ENCODE data around the gene LAMC1. TPM values are rescaled to one million over a fixed set of nuclear protein-coding genes. Genes with fewer than 3 reads are reported as not detected.
"Not testable (repeated sequence)": the region's sequence is repeated elsewhere in the genome, so short reads cannot be mapped to it uniquely, and the experiment has no call there.

Gene LAMC1
- total RNA-seq, 1 donor from 2014 or later, result 337 TPM

DNA sequence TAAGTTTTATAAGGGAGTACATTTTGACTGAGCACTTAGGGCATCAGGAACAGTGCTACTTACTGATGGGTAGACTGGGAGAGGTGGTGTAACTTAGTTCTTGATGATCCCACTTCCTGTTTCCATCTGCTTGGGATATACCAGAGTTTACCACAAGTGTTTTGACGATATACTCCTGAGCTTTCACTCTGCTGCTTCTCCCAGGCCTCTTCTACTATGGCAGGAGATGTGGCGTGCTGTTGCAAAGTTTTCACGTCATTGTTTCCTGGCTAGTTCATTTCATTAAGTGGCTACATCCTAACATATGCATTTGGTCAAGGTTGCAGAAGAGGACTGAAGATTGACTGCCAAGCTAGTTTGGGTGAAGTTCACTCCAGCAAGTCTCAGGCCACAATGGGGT lies 121.5 kb downstream of the LAMC1 start:
- no peak for DNase-seq (ENCODE audit: low read depth in 2 of 2)

DNA sequence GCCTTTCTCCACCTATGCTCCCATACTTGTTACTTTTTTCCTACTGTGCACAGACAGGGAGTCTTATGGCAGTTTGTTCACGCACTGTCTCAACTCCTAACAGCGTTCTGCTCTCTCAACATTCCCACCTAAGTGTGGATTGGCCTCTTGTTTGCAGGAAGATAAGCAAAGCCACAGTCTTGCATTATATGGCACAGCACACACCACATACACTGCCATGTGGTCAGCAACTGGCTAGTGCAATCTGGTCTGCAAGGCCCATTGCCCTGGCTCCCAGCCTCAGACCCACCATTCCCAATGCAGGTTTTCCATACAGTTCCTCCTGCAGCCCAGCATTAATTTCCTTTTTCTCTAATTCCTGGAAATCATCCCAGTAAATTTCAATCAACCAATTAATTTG lies 124.5 kb downstream of the LAMC1 start:
- no peak for DNase-seq (ENCODE audit: low read depth in 2 of 2)

DNA sequence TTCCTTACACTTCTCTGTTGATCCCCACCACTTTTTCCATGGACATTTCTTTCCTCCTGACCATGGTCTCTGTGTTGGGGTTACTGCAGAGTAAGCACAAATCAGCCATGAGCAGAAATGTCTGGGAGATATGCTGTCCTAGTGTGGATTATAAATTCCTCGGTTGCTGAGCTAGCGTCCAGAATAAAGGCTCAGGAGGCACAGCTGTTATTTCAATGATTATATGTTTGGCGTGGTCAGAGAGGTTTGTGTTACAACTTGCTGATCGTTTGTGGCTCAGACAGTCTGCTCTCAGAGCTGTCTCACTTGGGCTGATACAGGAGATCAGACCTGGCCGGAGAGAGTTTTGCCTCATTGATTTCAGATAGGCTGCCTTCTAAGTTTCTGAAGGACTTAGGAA lies 125.4 kb downstream of the LAMC1 start:
- no peak for DNase-seq (ENCODE audit: low read depth in 2 of 2)

DNA sequence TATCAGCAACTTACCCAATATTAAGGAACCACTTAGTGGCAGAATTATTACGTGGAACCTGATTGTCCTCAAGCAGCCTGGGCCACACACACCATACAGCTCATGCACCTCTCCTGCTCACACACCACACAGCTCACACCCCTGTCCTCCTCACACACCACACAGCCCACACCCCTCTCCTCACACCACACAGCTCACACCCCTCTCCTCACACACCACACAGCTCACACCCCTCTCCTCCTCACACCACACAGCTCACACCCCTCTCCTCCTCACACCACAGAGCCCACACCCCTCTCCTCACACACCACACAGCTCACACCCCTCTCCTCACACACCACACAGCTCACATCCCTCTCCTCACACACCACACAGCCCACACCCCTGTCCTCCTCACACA lies 126.1 kb downstream of the LAMC1 start:
- no peak for DNase-seq (ENCODE audit: low read depth in 2 of 2)

DNA sequence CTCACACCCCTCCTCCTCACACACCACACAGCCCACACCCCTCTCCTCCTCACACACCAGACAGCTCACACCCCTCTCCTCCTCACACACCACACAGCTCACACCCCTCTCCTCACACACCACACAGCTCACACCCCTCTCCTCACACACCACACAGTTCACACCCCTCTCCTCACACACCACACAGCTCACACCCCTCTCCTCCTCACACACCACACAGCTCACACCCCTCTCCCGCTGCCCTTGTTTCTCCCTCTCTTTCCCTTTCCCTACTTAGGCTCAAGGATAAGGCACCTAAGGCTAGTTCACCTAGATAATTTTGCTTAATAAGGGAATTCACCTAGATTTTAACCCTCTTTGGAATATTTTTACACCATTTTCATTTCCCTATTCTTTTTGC lies 126.8 kb downstream of the LAMC1 start:
- DNase-seq (ENCODE audit: low read depth in 2 of 2), result not testable (repeated sequence)

DNA sequence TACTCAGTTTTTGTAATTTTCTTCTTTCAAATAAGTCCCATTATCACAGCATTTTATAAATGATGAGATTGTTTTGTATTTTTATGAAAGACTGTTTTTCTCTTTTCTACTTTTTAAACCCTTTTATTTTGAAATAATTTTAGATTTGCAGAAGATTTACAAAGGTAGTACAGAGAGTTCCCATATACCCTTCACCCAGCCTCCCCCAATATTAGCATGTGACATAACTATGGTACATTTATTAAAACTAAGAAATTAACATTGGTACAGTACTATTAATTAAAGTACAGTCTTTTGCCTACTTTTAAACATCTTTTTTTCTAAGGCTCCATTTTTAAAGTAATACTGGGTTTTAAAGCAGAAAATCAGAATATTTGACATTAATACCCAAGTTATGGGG lies 127.2 kb downstream of the LAMC1 start:
- no peak for DNase-seq (ENCODE audit: low read depth in 2 of 2)

DNA sequence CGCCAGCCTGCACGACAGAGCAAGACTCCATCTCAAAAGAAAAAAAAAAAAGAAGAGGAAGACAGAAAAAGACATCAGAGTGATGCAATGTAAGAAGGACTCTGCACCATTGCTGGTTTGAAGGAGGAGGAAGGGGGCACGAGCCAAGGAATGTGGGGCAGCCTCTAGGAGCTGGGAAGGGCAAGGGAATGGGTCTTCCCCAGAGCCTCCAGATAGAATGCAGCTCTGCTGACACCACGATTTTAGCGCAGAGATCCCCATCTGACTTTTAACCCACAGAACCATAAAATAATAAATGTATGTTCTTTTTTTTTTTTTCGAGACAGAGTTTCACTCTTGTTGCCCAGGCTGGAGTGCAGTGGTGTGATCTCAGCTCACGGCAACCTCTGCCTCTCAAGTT lies 129.0 kb downstream of the LAMC1 start:
- DNase-seq (ENCODE audit: low read depth in 2 of 2), result no peak

DNA sequence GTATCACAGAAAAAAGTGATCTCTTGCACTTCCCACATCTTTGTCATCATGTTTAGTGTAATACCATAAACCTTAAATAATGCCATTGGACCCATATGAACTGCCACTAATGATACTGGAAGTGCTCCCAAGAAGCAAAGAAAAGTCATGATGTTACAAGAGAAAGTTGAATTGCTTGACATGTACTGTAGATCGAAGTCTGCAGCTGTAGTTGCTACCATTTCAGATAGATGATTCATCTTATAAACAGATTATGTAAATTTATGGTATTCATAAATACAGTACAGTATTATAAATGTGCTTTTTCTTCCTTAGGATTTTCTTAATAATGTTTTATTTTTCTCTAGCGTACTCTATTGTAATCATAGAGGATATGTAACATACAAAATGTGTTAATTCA lies 132.7 kb downstream of the LAMC1 start:
- no peak for DNase-seq (ENCODE audit: low read depth in 2 of 2)

DNA sequence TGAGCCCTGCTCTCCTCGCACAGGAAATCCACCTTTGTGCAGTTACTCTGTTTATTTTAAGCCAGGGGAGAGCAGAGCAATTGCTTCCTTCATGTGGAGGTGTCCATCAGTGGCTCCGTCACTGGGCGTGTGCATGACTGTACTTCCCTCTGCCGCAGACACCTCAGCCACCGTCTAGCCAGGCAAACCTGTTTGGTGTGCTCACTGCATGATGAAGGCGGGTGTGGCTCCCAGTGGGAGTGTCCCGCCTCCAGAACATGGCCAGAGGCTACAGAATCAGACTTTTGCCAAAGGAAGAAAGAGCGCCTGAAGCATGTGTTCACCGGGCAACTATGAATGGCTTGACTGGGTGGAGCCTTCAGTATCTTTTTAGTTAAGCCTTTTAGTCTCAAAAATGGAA lies 136.7 kb downstream of the LAMC1 start:
- peak in 1 of 2 donors; percentile 56 for DNase-seq (ENCODE audit: low read depth in 2 of 2)

DNA sequence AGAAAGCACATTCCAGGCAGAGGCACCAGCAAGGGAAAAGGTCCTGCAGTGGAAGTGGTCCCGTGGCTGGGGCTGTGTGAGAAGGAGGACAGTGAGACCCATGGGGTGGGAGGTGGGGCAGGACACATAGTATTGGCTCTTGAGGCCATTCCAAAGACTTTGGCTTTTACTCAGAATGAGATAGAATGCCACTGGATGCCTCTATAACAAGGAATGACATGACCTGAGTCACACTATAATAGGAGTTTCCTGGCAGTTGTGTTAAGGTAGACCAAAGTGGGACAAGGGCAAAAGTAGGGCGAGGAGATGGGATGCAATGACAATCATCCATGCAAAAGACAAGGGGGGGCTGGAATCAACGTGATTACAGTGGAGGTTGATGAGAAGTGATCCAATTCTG lies 138.2 kb downstream of the LAMC1 start:
- no peak for DNase-seq (ENCODE audit: low read depth in 2 of 2)

DNA sequence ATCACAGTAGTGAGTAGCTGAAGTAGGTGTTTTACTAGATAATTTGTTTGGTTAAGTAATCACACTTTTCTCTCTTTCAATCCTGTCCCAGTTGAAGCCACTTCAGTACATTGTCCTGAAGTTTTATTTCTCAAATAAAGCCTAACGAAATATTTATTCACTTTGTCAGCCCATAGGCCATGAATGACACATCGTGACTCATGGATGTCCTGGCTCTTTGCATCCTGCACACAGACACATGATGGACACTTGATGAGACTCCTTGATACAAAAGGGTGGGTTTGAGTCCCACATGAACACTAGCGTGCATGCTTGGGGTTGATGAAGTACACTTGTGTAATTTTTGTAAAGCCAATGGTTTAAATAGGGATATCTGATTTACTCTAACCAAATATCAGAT lies 140.1 kb downstream of the LAMC1 start:
- peak in 1 of 2 donors; percentile 81 for DNase-seq (ENCODE audit: low read depth in 2 of 2)

DNA sequence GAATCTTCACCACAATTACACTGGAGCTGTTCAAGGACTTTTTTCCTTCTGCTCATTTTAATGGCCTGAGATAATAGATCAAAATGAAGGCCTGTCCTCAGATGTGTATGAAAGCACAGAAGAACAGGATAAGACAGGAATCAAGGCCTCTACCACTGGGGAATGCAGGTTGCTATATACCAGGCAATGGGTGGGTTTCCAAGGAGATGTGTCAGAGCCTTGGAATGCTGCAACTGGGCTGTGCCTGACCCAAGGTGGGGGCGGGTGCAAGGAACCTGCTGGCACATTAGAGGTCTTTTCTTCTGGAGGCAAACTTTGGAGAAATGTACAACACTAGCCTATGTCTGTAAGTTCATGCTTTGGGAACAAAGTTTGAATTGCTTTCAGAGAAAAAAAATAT lies 141.1 kb downstream of the LAMC1 start:
- DNase-seq (ENCODE audit: low read depth in 2 of 2), result peak in 1 of 2 donors; percentile 56

DNA sequence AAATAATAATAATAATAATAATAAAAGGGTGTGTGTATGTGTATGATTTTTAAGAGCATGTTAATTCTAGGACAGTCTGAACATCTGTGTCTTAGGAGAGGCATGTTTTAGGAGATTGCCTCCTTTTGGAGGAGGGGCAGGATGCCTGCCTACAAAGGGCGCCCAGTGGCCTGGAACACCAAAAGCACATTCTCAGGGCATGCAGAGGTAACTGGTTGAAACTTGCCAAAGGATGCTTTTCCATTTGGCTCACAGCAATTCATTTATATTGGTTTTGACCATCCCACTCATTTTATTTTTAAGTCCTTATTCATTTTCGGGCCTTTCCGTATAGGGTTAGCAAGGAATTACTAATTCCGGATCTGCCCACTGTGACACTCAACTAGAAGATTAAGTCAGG lies 141.7 kb downstream of the LAMC1 start:
- DNase-seq (ENCODE audit: low read depth in 2 of 2), result no peak

DNA sequence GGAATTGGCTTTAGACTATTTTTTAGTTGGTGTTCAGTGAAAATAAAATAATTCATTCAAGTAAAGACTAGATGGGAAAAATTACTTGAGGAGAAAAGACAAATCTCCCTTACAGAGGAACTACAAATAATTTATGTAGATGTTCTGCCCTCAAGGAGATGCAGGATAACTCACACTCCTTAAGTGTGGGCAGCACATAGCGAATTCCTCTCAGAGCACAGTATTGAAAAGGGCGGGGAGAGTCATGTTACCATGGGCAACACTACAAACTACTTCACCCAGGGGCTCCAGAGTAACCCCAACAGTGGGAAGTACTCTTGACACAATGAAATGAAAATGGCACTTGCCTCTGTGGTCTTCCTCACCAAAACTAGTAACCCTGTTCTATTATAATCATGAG lies 142.2 kb downstream of the LAMC1 start:
- DNase-seq (ENCODE audit: low read depth in 2 of 2), result no peak

DNA sequence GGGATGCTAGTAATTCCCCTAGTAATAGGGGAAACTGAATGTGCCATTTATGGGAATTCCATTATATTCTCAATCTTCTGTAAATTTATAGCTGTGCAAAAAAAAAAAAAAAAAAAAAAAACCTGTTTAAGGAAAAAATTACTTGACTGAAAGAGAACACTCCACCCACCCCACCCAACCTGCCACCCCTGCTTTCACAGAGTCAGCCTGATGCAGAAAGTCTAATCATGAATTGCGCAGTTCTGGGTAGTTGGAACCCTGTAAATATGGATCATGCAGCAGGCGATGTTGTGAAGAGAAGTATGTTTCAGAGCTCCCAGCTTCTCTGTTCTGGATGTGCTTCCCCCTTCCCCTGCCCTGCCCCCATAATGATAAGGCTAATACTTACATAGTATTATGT lies 143.2 kb downstream of the LAMC1 start:
- DNase-seq (ENCODE audit: low read depth in 2 of 2), result no peak

DNA sequence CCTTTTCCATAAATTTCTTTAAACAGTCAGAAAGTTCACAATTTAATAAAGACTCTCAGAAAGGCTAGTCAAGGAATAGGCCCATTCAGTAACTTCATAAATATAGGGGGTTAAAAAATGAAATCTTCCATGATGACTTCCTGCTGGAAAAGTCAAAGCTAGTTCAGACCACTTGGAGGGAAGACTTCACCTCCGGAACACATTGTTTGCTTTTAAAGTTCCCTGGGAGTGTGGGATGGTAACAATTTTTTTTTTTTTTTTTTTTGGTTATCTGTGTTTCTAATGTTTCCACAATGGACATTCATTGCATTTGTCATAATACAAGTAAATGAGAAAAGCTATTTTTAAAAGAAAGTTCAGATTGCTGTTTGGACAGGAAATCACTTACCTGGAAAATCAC lies 144.5 kb downstream of the LAMC1 start:
- DNase-seq (ENCODE audit: low read depth in 2 of 2), result peak; percentile 51 to 65

DNA sequence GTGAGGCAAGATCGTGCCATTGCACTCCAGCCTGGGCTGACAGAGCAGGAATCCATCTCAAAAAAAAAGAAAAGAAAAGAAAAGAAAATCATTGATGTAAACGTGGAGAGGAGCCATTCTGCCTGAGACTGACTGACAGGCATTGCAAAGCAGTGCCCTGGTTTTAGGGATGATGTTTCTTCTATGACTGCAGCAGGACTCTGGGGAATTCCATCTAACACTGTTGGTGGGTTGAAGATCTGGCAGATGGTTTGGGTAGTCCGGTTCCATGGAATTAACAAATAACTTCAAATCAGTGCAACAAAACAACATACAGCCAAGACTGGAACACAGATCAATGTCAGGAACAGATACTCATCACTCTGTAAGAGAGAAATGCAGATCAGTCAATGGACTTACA lies 145.1 kb downstream of the LAMC1 start:
- DNase-seq (ENCODE audit: low read depth in 2 of 2), result no peak

DNA sequence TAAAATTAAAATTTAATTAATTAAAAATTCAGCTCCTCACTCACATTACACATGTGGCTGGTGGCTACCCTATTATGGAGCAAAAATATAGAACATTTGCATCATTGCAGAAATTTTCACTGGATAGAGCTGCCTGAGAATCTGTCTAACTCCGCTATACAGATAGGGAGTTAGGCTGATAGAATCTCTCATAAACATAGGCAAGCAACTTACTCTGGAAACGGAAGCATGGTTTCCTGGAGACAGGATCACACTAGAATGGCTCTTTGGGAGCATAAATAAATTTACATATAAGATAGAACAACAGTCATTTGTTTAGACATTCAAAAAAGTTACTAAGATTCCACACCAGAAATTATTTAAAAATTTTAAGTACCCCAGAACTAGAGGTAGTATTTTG lies 150.6 kb downstream of the LAMC1 start:
- DNase-seq (ENCODE audit: low read depth in 2 of 2), result peak; percentile 51 to 59

DNA sequence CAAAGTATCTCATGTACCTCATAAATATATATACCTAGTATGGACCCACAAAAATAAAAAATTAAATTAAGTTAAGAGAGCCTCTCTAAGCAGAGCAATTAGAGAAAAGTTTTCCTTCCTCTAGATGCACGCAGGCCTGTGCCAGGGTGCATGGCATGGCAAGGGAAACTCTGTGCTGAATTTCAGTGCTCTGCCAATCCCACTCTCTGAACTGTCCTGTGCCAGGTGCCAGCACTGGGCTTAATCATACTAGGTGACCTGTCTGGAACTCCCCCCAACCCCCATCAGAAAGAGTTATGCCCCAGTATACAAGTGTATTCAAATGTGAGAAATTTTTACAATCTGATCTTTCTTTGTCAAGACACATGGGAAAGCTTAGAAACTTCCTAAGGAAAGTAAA lies 152.4 kb downstream of the LAMC1 start:
- no peak for DNase-seq (ENCODE audit: low read depth in 2 of 2)

DNA sequence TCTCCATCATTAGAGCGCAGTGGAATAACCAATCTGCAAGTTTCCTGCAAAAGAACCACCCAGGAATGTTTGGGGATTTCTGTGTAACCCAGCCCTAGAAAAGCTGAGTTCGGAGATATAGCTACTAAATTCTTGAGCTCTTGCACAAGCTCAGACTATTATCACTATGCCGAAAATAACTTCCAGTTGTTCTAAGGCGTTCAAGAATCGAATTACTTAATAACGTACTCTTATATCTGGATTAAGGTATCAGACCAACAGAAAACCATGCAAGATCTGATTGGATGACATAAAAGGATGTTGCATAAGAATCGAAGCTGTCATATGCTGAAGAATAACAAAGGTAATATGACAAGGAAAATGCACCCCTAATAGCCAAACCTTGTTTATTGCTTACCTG lies 155.3 kb downstream of the LAMC1 start:
- no peak for DNase-seq (ENCODE audit: low read depth in 2 of 2)

DNA sequence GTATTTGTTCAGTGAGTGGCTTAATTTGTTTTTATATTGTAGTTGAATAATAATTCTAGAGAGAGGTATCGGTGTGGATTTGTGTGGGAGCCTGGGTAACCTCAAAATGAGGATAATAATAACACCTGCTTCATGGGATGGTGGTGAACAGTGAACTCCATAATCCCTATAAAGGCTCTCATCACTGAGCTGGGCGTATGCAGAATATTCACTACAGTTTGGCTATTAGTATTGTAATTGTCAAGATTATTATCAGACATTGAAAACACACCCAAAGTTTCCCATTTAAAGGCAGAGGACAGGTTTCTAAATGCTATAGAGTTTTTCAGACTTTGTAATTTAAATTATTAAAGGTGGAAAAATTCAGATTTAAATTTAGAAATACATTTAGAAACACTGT lies 155.8 kb downstream of the LAMC1 start:
- DNase-seq (ENCODE audit: low read depth in 2 of 2), result no peak

DNA sequence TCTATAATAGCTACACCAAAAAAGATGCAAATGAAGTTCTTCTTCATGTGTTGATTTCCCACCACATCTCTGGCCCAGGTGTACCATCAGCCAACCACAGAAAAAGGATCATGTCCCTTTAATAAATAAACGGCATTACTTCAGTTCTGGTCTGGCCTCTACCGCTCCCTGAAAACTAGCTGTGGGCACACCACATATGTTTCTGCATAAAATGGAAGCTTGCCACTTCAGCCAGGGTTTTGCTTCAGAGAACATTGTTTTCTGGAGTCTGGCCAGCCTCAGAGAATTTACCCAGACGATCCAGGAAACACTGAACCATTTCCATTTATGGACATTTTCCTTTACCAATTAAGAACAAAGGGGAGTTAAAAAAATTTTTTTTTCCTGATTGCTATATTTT lies 157.0 kb downstream of the LAMC1 start:
- DNase-seq (ENCODE audit: low read depth in 2 of 2), result peak; percentile 90 to 92

DNA sequence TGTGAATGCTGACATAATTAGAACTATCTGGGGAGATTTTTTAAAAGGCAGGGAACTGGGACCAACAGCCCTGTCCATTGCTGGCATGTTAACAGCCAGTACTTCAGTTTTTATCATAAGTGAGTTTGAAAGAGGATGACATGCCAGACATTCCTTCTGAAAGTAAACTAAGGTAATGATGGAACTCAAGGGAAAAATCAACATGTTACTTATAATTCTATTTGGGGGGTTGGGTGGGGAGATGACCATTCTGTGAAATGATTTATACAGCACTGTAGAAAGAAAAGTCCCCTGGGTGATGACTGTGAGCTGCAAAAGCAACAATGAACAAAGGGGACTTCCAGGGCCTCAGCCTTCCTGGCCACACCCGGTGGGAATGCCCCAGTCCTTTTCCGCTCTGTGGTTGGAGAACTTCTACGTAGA lies 157.4 kb downstream of the LAMC1 start:
- DNase-seq (ENCODE audit: low read depth in 2 of 2), result peak; percentile 94 to 96

DNA sequence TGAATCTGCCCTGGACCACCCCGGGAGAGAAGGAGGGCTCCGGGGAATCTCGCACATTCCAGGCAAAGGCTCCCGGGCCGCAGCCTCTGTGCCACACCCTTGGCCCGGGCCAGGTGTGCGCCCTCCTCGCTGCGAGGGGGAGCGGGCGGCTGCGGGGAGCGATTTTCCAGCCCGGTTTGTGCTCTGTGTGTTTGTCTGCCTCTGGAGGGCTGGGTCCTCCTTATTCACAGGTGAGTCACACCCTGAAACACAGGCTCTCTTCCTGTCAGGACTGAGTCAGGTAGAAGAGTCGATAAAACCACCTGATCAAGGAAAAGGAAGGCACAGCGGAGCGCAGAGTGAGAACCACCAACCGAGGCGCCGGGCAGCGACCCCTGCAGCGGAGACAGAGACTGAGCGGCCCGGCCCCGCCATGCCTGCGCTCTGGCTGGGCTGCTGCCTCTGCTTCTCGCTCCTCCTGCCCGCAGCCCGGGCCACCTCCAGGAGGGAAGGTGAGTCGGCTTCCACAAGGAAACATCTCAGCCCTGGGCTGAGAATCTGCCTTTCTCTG lies 162.8 kb downstream of the LAMC1 start, which contains the start of gene LAMC2:
LAMC2 (plus strand) TSS at position 324 of the 550 bp plus-strand sequence; CDS start at position 413, 89 bp downstream.
- DNase-seq (ENCODE audit: low read depth in 2 of 2), result peak in 1 of 2 donors; percentile 85
